GM13977 (cell line): Measurements from ENCODE around the gene CCR6.
A peak's percentile ranks its signal among the peaks of the same experiment; 100 is the strongest.

Experiments
- DNase-seq: peaks from one replicate; pipeline ENCODE4 v3.0.0; 2012; ENCODE audit warnings: low spot score
- in situ Hi-C: fragments of 300-500 bp; cut with MboI; formaldehyde crosslinking; loops from one replicate; pipeline ENCODE4 v1.12.0; 2022; ENCODE audit warnings: low sequenced_read_pairs, low pct_unique_long_range_greater_than_20kb, mixed read lengths, inconsistent platforms; ENCODE audit not compliant: unreplicated experiment
- TF ChIP-seq, protein P1 (sequence below): IDR thresholded peaks from 2 replicates; pipeline ENCODE4 v1.5.1; 2012; ENCODE audit warnings: mild to moderate bottlenecking, control low read depth; ENCODE audit not compliant: insufficient read depth; ENCODE audit errors: extremely low read depth, missing control alignments

CCR6 gene

DNA sequence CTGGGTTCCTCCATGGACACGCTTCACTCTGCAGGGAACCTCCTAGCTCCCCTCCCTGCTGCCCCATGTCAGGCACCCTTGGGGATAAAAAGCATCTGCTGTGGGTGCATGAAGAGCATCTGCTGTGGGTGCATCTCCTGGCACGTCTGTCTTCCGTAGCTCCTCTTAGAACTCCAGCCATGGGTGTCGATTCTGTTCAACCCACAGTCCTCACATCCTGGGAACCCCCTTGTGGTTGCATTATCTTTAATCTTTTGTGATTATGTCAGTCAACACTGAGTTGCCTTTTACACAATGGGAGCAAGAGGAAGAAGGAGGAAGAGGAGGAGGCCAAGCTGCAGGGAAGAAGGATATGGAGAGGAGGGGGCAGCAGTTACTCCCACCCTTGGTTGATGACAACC, 24.1 kb upstream of the CCR6 start:
- in situ Hi-C loops = no loop called here
- TF ChIP-seq, protein P1, sequence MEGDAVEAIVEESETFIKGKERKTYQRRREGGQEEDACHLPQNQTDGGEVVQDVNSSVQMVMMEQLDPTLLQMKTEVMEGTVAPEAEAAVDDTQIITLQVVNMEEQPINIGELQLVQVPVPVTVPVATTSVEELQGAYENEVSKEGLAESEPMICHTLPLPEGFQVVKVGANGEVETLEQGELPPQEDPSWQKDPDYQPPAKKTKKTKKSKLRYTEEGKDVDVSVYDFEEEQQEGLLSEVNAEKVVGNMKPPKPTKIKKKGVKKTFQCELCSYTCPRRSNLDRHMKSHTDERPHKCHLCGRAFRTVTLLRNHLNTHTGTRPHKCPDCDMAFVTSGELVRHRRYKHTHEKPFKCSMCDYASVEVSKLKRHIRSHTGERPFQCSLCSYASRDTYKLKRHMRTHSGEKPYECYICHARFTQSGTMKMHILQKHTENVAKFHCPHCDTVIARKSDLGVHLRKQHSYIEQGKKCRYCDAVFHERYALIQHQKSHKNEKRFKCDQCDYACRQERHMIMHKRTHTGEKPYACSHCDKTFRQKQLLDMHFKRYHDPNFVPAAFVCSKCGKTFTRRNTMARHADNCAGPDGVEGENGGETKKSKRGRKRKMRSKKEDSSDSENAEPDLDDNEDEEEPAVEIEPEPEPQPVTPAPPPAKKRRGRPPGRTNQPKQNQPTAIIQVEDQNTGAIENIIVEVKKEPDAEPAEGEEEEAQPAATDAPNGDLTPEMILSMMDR = no peak
- peak; percentile 52 for DNase-seq

DNA sequence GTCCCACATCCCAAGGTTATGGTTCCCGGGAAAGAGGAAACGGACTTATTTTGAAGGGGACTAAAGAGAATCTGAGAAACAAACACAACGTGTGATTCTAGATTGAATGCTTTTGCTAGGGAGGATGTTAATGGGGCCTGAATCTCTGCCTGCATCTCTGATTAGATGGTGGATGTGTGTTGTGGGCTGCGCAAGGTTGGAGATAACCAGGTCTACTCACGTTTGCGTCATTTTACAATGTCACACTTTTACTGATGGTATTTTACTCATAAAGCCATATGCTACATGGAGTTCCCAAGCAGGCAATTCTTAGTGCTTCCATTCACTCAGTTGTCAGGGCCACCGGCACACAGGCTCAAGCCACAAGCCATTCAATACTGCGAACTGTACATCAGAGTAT, 23.2 kb upstream of the CCR6 start:
- no peak for DNase-seq
- in situ Hi-C loops = no loop called here
- TF ChIP-seq, protein P1 = no peak

DNA sequence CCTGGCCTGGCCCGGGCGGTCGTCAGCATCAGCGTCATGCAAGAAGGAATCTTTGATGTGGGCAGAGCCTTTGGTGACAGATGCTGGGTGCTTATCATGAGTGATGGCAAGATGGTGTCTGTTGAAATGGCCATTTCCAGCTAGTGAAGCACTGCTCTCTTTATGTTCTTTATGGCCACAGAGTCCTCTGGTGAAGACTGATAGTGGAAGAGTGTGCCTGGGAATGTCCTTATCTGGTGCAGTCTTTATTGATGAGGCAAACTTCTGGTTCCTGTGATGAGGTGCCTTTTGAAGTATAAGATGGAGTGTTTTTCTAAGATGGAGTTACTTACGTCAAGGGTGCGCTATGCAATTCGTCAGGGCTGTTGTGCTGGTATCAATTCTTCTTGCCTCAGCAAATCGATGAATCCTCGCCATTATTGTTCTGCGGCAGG, 22.6 kb upstream of the CCR6 start:
- no peak for DNase-seq
- TF ChIP-seq, protein P1 = no peak
- in situ Hi-C loops = no loop called here

DNA sequence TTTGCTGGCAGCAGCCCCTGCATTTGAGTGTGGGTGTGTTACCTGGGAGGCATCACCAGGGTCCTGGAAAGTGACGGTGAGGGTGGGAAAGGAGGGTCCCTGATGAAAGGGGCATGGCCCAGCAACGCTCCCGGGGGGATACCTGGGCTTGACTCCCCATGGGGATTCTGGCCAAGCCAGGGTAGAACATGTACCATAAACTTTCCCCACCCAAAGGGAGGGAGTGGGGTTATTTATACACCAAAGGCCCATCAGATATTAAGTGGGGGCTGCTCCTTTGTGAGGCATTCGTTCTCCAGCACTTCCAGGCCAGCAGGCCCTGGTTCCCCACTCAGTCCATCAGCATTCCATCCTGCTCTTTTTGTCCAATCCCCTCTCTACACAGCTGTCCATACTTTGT, 20.6 kb upstream of the CCR6 start:
- in situ Hi-C loops = no loop called here
- no peak for DNase-seq
- TF ChIP-seq, protein P1 = no peak

DNA sequence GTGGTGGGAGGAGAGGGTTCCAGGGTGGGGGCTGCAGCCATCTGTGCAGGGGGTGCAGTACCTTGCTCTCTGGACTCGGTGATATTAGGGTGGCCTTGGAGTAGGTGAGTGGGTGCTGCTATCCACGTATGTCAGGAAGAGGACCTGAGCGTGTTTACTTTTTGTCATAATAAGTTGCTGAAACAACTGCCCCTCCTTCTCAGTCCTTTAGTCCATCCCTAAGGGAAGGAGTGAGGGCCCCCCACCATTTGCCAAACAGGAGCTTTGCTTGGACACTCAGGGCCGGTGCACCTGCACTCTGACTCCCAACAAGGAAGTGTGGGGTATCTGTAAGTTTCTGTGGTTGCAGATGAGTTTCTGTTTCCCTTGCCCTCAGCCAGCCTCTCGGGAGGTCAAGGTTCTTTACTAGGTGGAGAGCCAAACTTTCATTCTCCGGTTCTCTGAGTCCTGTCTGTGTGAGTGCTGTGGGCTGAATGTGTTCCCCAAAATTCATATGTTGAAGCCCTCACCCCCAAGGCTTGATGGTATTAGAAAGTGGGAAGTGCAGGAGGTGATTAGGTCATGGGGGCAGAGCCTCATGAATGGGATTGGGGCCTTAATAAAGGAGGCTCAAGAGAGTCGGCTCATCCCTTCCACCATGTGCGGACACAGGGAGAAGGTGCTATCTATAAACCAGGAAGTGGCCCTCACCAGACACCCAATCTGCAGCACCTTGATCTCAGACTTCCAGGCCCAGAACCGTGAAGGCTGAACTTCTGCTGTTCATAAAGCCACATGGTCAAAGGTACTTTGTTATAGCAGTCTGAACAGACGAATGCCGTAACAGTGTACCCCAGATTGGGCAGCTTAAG, 19.6 kb upstream of the CCR6 start:
- TF ChIP-seq, protein P1 = no peak
- peak; percentile 57 for DNase-seq
- in situ Hi-C loops = no loop called here

DNA sequence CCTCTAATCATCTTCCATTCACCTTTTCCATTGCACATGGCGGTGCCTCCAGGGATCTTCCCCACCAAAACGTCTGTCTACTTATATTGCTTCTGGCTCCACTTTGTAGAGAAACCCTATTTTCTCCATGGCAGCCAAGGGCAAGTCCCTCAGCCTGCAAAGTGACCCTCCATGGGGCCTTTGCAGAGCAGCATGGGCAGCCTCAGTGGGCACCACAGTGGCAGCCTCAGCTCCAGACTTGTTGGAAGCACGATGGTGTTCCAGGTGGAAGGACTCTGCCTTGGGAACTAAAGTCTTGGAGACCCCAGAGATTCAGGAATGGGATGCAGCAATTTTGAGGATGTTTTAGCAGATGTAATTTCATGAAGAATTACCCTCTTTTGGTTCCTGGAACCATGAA, 18.5 kb upstream of the CCR6 start:
- TF ChIP-seq, protein P1 = no peak
- in situ Hi-C loops = no loop called here

More for the DNA sequence above, 18.5 kb upstream of the CCR6 start:
- no peak for DNase-seq
